ENCODE results near the gene PVR. TPM values are rescaled to one million over a fixed set of nuclear protein-coding genes. Genes with fewer than 3 reads are reported as not detected.

PVR gene
- total RNA-seq, 1 experiment from 2014 or later: 15.0 TPM

GRCh38 chr19:44635581-44636438 is 7.9 kb upstream of the PVR start:
- H3K36me3 Mint-ChIP-seq: peaks cover 9% of the 10 kb centered on the region; the same call in 1 of the 2 replicates
- no peak overlapping the region for H3K4me3 Mint-ChIP-seq
- H3K9me3 Mint-ChIP-seq: peaks cover 12% of the 10 kb centered on the region
- no peak for DNase-seq (ENCODE audit: low spot score)
- no peak overlapping the region for H3K27ac Mint-ChIP-seq
- no peak for ATAC-seq
- TF ChIP-seq ZNF219 (CRISPR knock-in tag; IDR thresholded peaks at IDR 0.05; ENCODE audit: borderline replicate concordance): no peak
- TF ChIP-seq NR3C1 (CRISPR knock-in tag; conservative IDR thresholded peaks at IDR 0.05; ENCODE audit: low read depth): no peak
- TF ChIP-seq CREB1 (CRISPR knock-in tag; IDR thresholded peaks at IDR 0.05): no peak
- TF ChIP-seq ZBTB21 (CRISPR knock-in tag; IDR thresholded peaks at IDR 0.05; ENCODE audit: borderline replicate concordance): no peak
- no peak for TF ChIP-seq MLX (CRISPR knock-in tag; IDR thresholded peaks at IDR 0.05)
- TF ChIP-seq ETV6 (CRISPR knock-in tag; IDR thresholded peaks at IDR 0.05): no peak
- TF ChIP-seq IRF1 (CRISPR knock-in tag; IDR thresholded peaks at IDR 0.05): no peak
- TF ChIP-seq MAX (CRISPR knock-in tag; IDR thresholded peaks at IDR 0.05): no peak
- peaks cover 20% of the 10 kb centered on the region for H3K4me1 Mint-ChIP-seq
- ChIA-PET POLR2A (interaction anchor here (1.2 kb wide), 1 partner anchor 8 kb away, joined by 3 read pairs; no protein-coding TSS in a partner anchor), CTCF (interaction anchor here (1.1 to 2.4 kb wide), 9 partner anchors 19 to 65 kb away, joined by 3 to 15 read pairs (median 5); no protein-coding TSS in a partner anchor)
- H3K27me3 Mint-ChIP-seq (ENCODE audit: low read depth): peaks cover 10% of the 10 kb centered on the region; the same call in 1 of the 2 replicates

GRCh38 chr19:44636439-44637389 is 7.0 kb upstream of the PVR start:
- POLR2A ChIA-PET: interaction anchor here (1.2 kb wide), 1 partner anchor 9 kb away, joined by 3 read pairs; no protein-coding TSS in a partner anchor
- CTCF ChIA-PET: interaction anchor here (0.5 to 2.4 kb wide), 8 partner anchors 18 to 66 kb away, joined by 3 to 15 read pairs (median 6); no protein-coding TSS in a partner anchor

GRCh38 chr19:44637390-44637764 is 6.3 kb upstream of the PVR start:
- CTCF ChIA-PET: interaction anchor here (1.5 kb wide), 2 partner anchors 27 to 60 kb away, joined by 5 to 7 read pairs; no protein-coding TSS in a partner anchor
- POLR2A ChIA-PET: no interaction called here
- Mint-ChIP-seq H3K4me1 (peaks cover 19% of the 10 kb centered on the region), H3K27me3 (ENCODE audit: low read depth) (peaks cover 20% of the 10 kb centered on the region), H3K36me3 (peaks cover 9% of the 10 kb centered on the region; the same call in 1 of the 2 replicates), H3K4me3 (no peak overlapping the region), H3K9me3 (peaks cover 12% of the 10 kb centered on the region), H3K27ac (no peak overlapping the region)
- no peak for DNase-seq (ENCODE audit: low spot score)
- TF ChIP-seq ZNF423 (CRISPR knock-in tag; IDR thresholded peaks at IDR 0.05) (no peak), RORB (CRISPR knock-in tag; IDR thresholded peaks at IDR 0.05) (no peak), E2F1 (CRISPR knock-in tag; IDR thresholded peaks at IDR 0.05) (no peak), MXD4 (CRISPR knock-in tag; IDR thresholded peaks at IDR 0.05; ENCODE audit: borderline replicate concordance) (no peak), KAT7 (CRISPR knock-in tag; IDR thresholded peaks at IDR 0.05; ENCODE audit: borderline replicate concordance) (no peak), IRF2 (CRISPR knock-in tag; IDR thresholded peaks at IDR 0.05; ENCODE audit: borderline replicate concordance, low read depth) (no peak), CREM (CRISPR knock-in tag; IDR thresholded peaks at IDR 0.05) (no peak), GRHL2 (CRISPR knock-in tag; IDR thresholded peaks at IDR 0.05; ENCODE audit: insufficient replicate concordance, severe bottlenecking) (no peak), FOXP1 (CRISPR knock-in tag; IDR thresholded peaks at IDR 0.05; ENCODE audit: borderline replicate concordance) (no peak), MAX (CRISPR knock-in tag; IDR thresholded peaks at IDR 0.05) (no peak), ZNF317 (CRISPR knock-in tag; IDR thresholded peaks at IDR 0.05; ENCODE audit: borderline replicate concordance, low read depth) (no peak)
- ATAC-seq: no peak

More at GRCh38 chr19:44636439-44637389, 7.0 kb upstream of the PVR start:
- Mint-ChIP-seq H3K27me3 (ENCODE audit: low read depth) (peaks cover 15% of the 10 kb centered on the region), H3K36me3 (peaks cover 9% of the 10 kb centered on the region; the same call in 1 of the 2 replicates), H3K9me3 (peaks cover 12% of the 10 kb centered on the region), H3K4me3 (no peak overlapping the region), H3K4me1 (peaks cover 20% of the 10 kb centered on the region), H3K27ac (no peak overlapping the region)
- ATAC-seq (no peak), DNase-seq (ENCODE audit: low spot score) (no peak)
- TF ChIP-seq CBFB (CRISPR knock-in tag; IDR thresholded peaks at IDR 0.05; ENCODE audit: low read depth) (no peak), ATF2 (CRISPR knock-in tag; IDR thresholded peaks at IDR 0.05; ENCODE audit: borderline replicate concordance, low read depth) (no peak), USF2 (CRISPR knock-in tag; IDR thresholded peaks at IDR 0.05) (no peak)
